ENCODE measurements around the gene E2F3.

Gene E2F3

GRCh38 chr6:20426177-20427082 lies 24.8 kb downstream of the E2F3 start:
- peak in 1 of 10 donors; percentile 48 for DNase-seq
- intact Hi-C loops (cut with DNase I): no loop called here

- intact Hi-C loops (cut with DNase I): no loop called here
- DNase-seq: no peak
These were observed 26.2 kb downstream of the E2F3 start for GRCh38 chr6:20427856-20428255.

GRCh38 chr6:20432692-20433091 lies 31.0 kb downstream of the E2F3 start:
- DNase-seq: no peak
- intact Hi-C loops (cut with DNase I): no loop called here

- DNase-seq: no peak
- intact Hi-C loops (cut with DNase I): no loop called here
These were observed 31.6 kb downstream of the E2F3 start for GRCh38 chr6:20433321-20433720.

- intact Hi-C loops (cut with DNase I): no loop called here
- DNase-seq: no peak
These were observed 32.2 kb downstream of the E2F3 start for GRCh38 chr6:20433929-20434328.

GRCh38 chr6:20434766-20435165 lies 33.1 kb downstream of the E2F3 start:
- no peak for DNase-seq
- intact Hi-C loops (cut with DNase I): no loop called here

GRCh38 chr6:20436719-20437118 lies 35.0 kb downstream of the E2F3 start:
- DNase-seq: no peak
- intact Hi-C loops (cut with DNase I): no loop called here

GRCh38 chr6:20437639-20438038 lies 36.0 kb downstream of the E2F3 start:
- intact Hi-C loops (cut with DNase I): no loop called here
- DNase-seq: no peak

- intact Hi-C loops (cut with DNase I): no loop called here
- no peak for DNase-seq
These were observed 36.9 kb downstream of the E2F3 start for GRCh38 chr6:20438462-20439070.

GRCh38 chr6:20439558-20439957 lies 37.9 kb downstream of the E2F3 start:
- no peak for DNase-seq
- intact Hi-C loops (cut with DNase I): no loop called here

GRCh38 chr6:20440296-20440695 lies 38.6 kb downstream of the E2F3 start:
- DNase-seq: no peak

GRCh38 chr6:20441236-20441635 lies 39.6 kb downstream of the E2F3 start:
- intact Hi-C loops (cut with DNase I): no loop called here
- no peak for DNase-seq

More at GRCh38 chr6:20440296-20440695, 38.6 kb downstream of the E2F3 start:
- intact Hi-C loops (cut with DNase I): no loop called here

GRCh38 chr6:20441921-20442320 lies 40.2 kb downstream of the E2F3 start:
- DNase-seq: no peak
- intact Hi-C loops (cut with DNase I): no loop called here

- DNase-seq: no peak
- intact Hi-C loops (cut with DNase I): no loop called here
These were observed 43.1 kb downstream of the E2F3 start for GRCh38 chr6:20444786-20445271.

- intact Hi-C loops (cut with DNase I): no loop called here
- DNase-seq: no peak
These were observed 45.5 kb downstream of the E2F3 start for GRCh38 chr6:20447157-20447556.

GRCh38 chr6:20447581-20448132 lies 46.0 kb downstream of the E2F3 start:
- intact Hi-C loops (cut with DNase I): no loop called here
- no peak for DNase-seq

GRCh38 chr6:20448828-20449227 lies 47.1 kb downstream of the E2F3 start:
- no peak for DNase-seq
- intact Hi-C loops (cut with DNase I): no loop called here

- DNase-seq: no peak
- intact Hi-C loops (cut with DNase I): no loop called here
These were observed 52.6 kb downstream of the E2F3 start for GRCh38 chr6:20454204-20454824.

- no peak for DNase-seq
- intact Hi-C loops (cut with DNase I): no loop called here
These were observed 53.7 kb downstream of the E2F3 start for GRCh38 chr6:20455251-20455940.
